ENCODE results near the gene SLC25A21. TPM values are rescaled to one million over a fixed set of nuclear protein-coding genes. Genes with fewer than 3 reads are reported as not detected.
"Not testable (repeated sequence)": the region's sequence is repeated elsewhere in the genome, so short reads cannot be mapped to it uniquely, and the experiment has no call there.

Gene SLC25A21
- polyA plus RNA-seq, 2 of the 4 experiments (the other 2 are of a cell fraction) = 0.68 to 1.4 TPM

DNA sequence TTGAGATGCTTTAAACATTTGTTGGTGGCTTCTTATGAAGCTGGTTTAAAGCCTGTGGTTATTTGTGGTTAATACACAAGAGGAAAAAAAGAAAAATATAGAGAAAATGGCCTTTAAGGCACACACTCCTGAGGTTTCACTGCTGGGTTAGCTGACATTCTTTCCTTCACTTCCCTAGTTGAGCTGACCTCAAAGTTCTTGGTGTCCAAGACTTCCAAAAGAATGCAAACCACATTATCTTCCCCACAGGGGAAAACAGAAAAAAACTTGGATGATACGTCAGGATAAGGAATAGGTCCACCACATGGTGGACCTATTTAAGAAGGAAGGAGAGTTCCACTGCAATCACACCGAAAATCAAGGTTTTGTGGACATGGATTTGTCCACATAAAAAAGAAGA, 94.3 kb downstream of the SLC25A21 start:
- CTCF ChIA-PET = no interaction called here
- Histone ChIP-seq H3K9me3 (no peaks in the 10 kb centered on the region), H3K4me2 (no peak overlapping the region), H3K4me1 (no peaks in the 10 kb centered on the region), H3K4me3 (no peak overlapping the region), H3K27ac (no peak overlapping the region)
- no peak for TF ChIP-seq CHD2 (IDR thresholded peaks at IDR 0.05; ENCODE audit: low read length, partially characterized antibody)
- TF ChIP-seq, protein P1, sequence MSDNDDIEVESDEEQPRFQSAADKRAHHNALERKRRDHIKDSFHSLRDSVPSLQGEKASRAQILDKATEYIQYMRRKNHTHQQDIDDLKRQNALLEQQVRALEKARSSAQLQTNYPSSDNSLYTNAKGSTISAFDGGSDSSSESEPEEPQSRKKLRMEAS (IDR thresholded peaks at IDR 0.05) = no peak
- TF ChIP-seq RFX5 (IDR thresholded peaks at IDR 0.05) = no peak
- no peak for TF ChIP-seq FOSL2 (IDR thresholded peaks at IDR 0.05)
- no peak for TF ChIP-seq FOSL2 (CRISPR knock-in tag; IDR thresholded peaks at IDR 0.05)
- no peak for TF ChIP-seq FOXS1 (CRISPR knock-in tag; IDR thresholded peaks at IDR 0.05)
- TF ChIP-seq ZFP36 (IDR thresholded peaks at IDR 0.05; ENCODE audit: borderline replicate concordance, partially characterized antibody) = no peak
- TF ChIP-seq MAZ (IDR thresholded peaks at IDR 0.05; ENCODE audit: borderline replicate concordance, low read depth, low read length) = no peak
- TF ChIP-seq, protein P2, sequence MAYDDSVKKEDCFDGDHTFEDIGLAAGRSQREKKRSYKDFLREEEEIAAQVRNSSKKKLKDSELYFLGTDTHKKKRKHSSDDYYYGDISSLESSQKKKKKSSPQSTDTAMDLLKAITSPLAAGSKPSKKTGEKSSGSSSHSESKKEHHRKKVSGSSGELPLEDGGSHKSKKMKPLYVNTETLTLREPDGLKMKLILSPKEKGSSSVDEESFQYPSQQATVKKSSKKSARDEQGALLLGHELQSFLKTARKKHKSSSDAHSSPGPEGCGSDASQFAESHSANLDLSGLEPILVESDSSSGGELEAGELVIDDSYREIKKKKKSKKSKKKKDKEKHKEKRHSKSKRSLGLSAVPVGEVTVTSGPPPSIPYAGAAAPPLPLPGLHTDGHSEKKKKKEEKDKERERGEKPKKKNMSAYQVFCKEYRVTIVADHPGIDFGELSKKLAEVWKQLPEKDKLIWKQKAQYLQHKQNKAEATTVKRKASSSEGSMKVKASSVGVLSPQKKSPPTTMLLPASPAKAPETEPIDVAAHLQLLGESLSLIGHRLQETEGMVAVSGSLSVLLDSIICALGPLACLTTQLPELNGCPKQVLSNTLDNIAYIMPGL (CRISPR knock-in tag; IDR thresholded peaks at IDR 0.05; ENCODE audit: borderline replicate concordance) = no peak
- TF ChIP-seq JUNB (IDR thresholded peaks at IDR 0.05) = no peak
- no peak for TF ChIP-seq CBX2 (IDR thresholded peaks at IDR 0.05; ENCODE audit: borderline replicate concordance, low read depth)
- ATAC-seq (no peak), FAIRE-seq (no peak), DNase-seq (ENCODE audit: low read depth in 1 of 2, low spot score in 1 of 2) (no peak)
- 73% methylated on average over 2 of the region's 2 CpGs for WGBS (ENCODE audit: missing lambda C conversion rate)
- POLR2A ChIA-PET = no interaction called here

DNA sequence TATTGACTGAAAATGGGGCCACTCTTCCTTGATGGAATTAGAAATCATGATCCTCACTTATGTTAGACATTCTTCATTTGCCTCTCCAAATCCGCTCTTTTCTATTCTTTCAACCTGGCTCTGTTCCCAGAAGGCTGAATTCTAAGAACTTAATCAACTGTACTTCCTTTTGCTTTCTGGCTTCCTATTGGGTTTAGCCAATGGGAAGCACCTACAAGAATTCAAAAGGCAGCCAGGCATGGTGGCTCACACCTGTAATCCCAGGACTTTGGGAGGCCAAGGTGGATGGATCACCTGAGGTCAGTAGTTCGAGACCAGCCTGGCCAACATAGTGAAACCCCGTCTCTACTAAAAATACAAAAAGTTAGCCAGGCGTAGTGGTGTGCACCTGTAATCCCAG, 98.1 kb downstream of the SLC25A21 start:
- not testable (repeated sequence) for ATAC-seq
- CTCF ChIA-PET = interaction anchor here (0.8 kb wide), 1 partner anchor 132 kb away, joined by 3 read pairs; no protein-coding TSS in a partner anchor

DNA sequence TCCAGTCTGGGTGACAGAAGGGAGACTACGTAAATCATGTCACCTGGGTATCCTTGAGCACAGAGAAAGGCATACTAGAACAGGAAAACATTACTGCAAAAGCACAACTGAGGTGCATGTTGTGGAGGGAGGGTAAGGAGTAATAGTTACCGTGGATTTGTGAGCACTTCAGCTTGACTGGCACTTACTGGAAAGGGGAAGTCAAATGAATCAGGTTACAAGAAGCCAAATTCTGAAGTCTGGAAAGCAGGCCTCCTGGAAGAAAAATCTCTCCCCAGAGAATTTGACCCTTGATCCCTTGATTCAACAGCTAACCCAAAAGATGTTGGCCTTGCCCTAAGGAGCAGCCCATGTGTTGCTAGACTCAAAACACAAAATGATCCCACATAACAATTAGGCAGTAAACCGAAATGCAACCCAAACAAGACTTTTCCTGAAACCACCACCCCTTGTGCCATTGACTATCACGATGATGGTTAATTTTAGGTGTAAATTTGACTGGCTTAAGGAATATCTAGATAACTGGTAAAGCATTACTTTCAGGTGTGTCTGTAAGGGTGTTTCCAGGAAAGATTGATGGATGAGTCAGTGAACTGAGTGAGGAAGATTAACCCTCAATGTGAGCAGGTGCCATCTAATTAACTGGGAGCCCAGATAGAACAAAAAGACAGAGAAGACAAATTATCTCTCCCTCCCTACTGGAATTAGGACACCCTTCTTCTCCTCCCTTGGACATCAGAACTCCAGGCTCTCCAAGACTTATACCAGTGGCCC, 108.8 kb downstream of the SLC25A21 start:
- no peak for DNase-seq (ENCODE audit: low read depth in 1 of 2, low spot score in 1 of 2)
- Histone ChIP-seq H3K9me3 (no peaks in the 10 kb centered on the region), H3K4me1 (no peaks in the 10 kb centered on the region), H3K4me2 (no peak overlapping the region), H3K27ac (no peak overlapping the region), H3K4me3 (no peak overlapping the region)
- 72% methylated on average over 4 of the region's 4 CpGs for WGBS (ENCODE audit: missing lambda C conversion rate)
- ChIA-PET POLR2A (no interaction called here), CTCF (no interaction called here)
- FAIRE-seq = no peak
- no peak for ATAC-seq
- TF ChIP-seq POLR2A (IDR thresholded peaks at IDR 0.05; ENCODE audit: low read length) (no peak), ZFP36 (IDR thresholded peaks at IDR 0.05; ENCODE audit: borderline replicate concordance, partially characterized antibody) (no peak), CHD4 (IDR thresholded peaks at IDR 0.05; ENCODE audit: borderline replicate concordance) (no peak), CEBPB (IDR thresholded peaks at IDR 0.05) (no peak), RARB (CRISPR knock-in tag; IDR thresholded peaks at IDR 0.05) (no peak), CBX2 (IDR thresholded peaks at IDR 0.05; ENCODE audit: borderline replicate concordance, low read depth) (no peak), ZSCAN20 (CRISPR knock-in tag; IDR thresholded peaks at IDR 0.05) (no peak), GATA3 (IDR thresholded peaks at IDR 0.05; ENCODE audit: borderline replicate concordance) (no peak), POLR2AphosphoS2 (conservative IDR thresholded peaks at IDR 0.05; ENCODE audit: low read length) (no peak), TFCP2L1 (CRISPR knock-in tag; IDR thresholded peaks at IDR 0.05) (no peak)
- TF ChIP-seq, protein P2 (CRISPR knock-in tag; IDR thresholded peaks at IDR 0.05; ENCODE audit: borderline replicate concordance) = no peak
- TF ChIP-seq, protein P3, sequence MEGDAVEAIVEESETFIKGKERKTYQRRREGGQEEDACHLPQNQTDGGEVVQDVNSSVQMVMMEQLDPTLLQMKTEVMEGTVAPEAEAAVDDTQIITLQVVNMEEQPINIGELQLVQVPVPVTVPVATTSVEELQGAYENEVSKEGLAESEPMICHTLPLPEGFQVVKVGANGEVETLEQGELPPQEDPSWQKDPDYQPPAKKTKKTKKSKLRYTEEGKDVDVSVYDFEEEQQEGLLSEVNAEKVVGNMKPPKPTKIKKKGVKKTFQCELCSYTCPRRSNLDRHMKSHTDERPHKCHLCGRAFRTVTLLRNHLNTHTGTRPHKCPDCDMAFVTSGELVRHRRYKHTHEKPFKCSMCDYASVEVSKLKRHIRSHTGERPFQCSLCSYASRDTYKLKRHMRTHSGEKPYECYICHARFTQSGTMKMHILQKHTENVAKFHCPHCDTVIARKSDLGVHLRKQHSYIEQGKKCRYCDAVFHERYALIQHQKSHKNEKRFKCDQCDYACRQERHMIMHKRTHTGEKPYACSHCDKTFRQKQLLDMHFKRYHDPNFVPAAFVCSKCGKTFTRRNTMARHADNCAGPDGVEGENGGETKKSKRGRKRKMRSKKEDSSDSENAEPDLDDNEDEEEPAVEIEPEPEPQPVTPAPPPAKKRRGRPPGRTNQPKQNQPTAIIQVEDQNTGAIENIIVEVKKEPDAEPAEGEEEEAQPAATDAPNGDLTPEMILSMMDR (IDR thresholded peaks at IDR 0.05) = no peak
- TF ChIP-seq, protein P4, sequence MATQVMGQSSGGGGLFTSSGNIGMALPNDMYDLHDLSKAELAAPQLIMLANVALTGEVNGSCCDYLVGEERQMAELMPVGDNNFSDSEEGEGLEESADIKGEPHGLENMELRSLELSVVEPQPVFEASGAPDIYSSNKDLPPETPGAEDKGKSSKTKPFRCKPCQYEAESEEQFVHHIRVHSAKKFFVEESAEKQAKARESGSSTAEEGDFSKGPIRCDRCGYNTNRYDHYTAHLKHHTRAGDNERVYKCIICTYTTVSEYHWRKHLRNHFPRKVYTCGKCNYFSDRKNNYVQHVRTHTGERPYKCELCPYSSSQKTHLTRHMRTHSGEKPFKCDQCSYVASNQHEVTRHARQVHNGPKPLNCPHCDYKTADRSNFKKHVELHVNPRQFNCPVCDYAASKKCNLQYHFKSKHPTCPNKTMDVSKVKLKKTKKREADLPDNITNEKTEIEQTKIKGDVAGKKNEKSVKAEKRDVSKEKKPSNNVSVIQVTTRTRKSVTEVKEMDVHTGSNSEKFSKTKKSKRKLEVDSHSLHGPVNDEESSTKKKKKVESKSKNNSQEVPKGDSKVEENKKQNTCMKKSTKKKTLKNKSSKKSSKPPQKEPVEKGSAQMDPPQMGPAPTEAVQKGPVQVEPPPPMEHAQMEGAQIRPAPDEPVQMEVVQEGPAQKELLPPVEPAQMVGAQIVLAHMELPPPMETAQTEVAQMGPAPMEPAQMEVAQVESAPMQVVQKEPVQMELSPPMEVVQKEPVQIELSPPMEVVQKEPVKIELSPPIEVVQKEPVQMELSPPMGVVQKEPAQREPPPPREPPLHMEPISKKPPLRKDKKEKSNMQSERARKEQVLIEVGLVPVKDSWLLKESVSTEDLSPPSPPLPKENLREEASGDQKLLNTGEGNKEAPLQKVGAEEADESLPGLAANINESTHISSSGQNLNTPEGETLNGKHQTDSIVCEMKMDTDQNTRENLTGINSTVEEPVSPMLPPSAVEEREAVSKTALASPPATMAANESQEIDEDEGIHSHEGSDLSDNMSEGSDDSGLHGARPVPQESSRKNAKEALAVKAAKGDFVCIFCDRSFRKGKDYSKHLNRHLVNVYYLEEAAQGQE (IDR thresholded peaks at IDR 0.05) = no peak
- TF ChIP-seq, protein P5, sequence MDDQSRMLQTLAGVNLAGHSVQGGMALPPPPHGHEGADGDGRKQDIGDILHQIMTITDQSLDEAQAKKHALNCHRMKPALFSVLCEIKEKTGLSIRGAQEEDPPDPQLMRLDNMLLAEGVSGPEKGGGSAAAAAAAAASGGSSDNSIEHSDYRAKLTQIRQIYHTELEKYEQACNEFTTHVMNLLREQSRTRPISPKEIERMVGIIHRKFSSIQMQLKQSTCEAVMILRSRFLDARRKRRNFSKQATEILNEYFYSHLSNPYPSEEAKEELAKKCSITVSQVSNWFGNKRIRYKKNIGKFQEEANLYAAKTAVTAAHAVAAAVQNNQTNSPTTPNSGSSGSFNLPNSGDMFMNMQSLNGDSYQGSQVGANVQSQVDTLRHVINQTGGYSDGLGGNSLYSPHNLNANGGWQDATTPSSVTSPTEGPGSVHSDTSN (IDR thresholded peaks at IDR 0.05) = no peak

More for the DNA sequence above, 98.1 kb downstream of the SLC25A21 start:
- WGBS (ENCODE audit: missing lambda C conversion rate) = 84% methylated on average over 4 of the region's 4 CpGs
- H3K4me1 ChIP-seq; DNase-seq (ENCODE audit: low read depth in 1 of 2, low spot score in 1 of 2); H3K27ac ChIP-seq; H3K4me2 ChIP-seq; H3K9me3 ChIP-seq; POLR2A ChIA-PET; H3K4me3 ChIP-seq; FAIRE-seq: not testable (repeated sequence)
